Osteocyte (in vitro differentiated cells): Measurements from ENCODE around the gene SUN3. TPM values are rescaled to one million over a fixed set of nuclear protein-coding genes. Genes with fewer than 3 reads are reported as not detected.
A peak's percentile ranks its signal among the peaks of the same experiment; 100 is the strongest.

Experiments
- DNase-seq: peaks from one replicate; pipeline ENCODE4 v3.0.0; 2021; ENCODE audit warnings: mixed read lengths; ENCODE audit not compliant: unreplicated experiment; ENCODE audit errors: extremely low spot score
- H3K27ac Mint-ChIP-seq: one replicate; pipeline ENCODE4 v1.8.0; 2021; ENCODE audit warnings: mild to moderate bottlenecking, mixed read lengths; ENCODE audit not compliant: unreplicated experiment
- H3K27me3 Mint-ChIP-seq: one replicate; pipeline ENCODE4 v1.8.0; 2021; ENCODE audit warnings: mixed read lengths; ENCODE audit not compliant: unreplicated experiment
- H3K36me3 Mint-ChIP-seq: one replicate; pipeline ENCODE4 v1.8.0; 2021; ENCODE audit warnings: mixed read lengths; ENCODE audit not compliant: unreplicated experiment
- H3K4me1 Mint-ChIP-seq: one replicate; pipeline ENCODE4 v1.8.0; 2021; ENCODE audit warnings: mixed read lengths; ENCODE audit not compliant: unreplicated experiment
- H3K4me3 Mint-ChIP-seq: one replicate; pipeline ENCODE4 v1.8.0; 2021; ENCODE audit warnings: mild to moderate bottlenecking, moderate library complexity, mixed read lengths; ENCODE audit not compliant: unreplicated experiment
- H3K9me3 Mint-ChIP-seq: one replicate; pipeline ENCODE4 v1.8.0; 2021; ENCODE audit warnings: mixed read lengths; ENCODE audit not compliant: unreplicated experiment
- CTCF ChIP-seq: fragments of 200-600 bp; sonication (generic); IDR thresholded peaks from 2 replicates; pipeline ENCODE4 v1.5.0; 2021; ENCODE audit warnings: antibody characterized with exemption, mild to moderate bottlenecking, moderate library complexity
- total RNA-seq: library from RNA; stranded (reverse); gene quantifications from 2 replicates; pipeline ENCODE4 v1.2.1, GENCODE V29; 2021

The SUN3 gene
- total RNA-seq, 1 donor from 2014 or later, result not detected

- Mint-ChIP-seq H3K27me3 (no peaks in the 10 kb centered on the region), H3K36me3 (no peaks in the 10 kb centered on the region), H3K4me3 (no peak within 1 kb of the TSS), H3K9me3 (no peaks in the 10 kb centered on the region), H3K4me1 (peaks cover 20% of the 10 kb centered on the region), H3K27ac (no peak within 1 kb of the TSS)
- no peak for TF ChIP-seq CTCF
- peak; percentile 54 for DNase-seq
Measured at GRCh38 chr7:47948141-47948790, 80.6 kb downstream of the SUN3 start, which contains the start of gene PKD1L1. Gene PKD1L1 (minus strand): TSS chr7:47948466. CDS start chr7:47948440, 26 bp downstream.

GRCh38 chr7:47947355-47947749, 81.6 kb downstream of the SUN3 start:
- H3K27ac Mint-ChIP-seq, result no peak overlapping the region

GRCh38 chr7:47946581-47947354, 82.1 kb downstream of the SUN3 start:
- DNase-seq, result no peak
- no peaks in the 10 kb centered on the region for H3K9me3 Mint-ChIP-seq
- peaks cover 27% of the 10 kb centered on the region for H3K4me1 Mint-ChIP-seq
- no peak for TF ChIP-seq CTCF
- no peaks in the 10 kb centered on the region for H3K27me3 Mint-ChIP-seq
- H3K4me3 Mint-ChIP-seq, result no peak overlapping the region
- no peaks in the 10 kb centered on the region for H3K36me3 Mint-ChIP-seq
- H3K27ac Mint-ChIP-seq, result no peak overlapping the region

More at GRCh38 chr7:47947355-47947749, 81.6 kb downstream of the SUN3 start:
- no peaks in the 10 kb centered on the region for H3K36me3 Mint-ChIP-seq
- no peak for TF ChIP-seq CTCF
- H3K9me3 Mint-ChIP-seq, result no peaks in the 10 kb centered on the region
- no peaks in the 10 kb centered on the region for H3K27me3 Mint-ChIP-seq
- peak; percentile 57 for DNase-seq
- peaks cover 23% of the 10 kb centered on the region for H3K4me1 Mint-ChIP-seq
- H3K4me3 Mint-ChIP-seq, result no peak overlapping the region

- Mint-ChIP-seq H3K9me3 (no peaks in the 10 kb centered on the region), H3K27ac (no peak overlapping the region), H3K27me3 (no peaks in the 10 kb centered on the region), H3K36me3 (no peaks in the 10 kb centered on the region), H3K4me3 (no peak overlapping the region), H3K4me1 (peaks cover 40% of the 10 kb centered on the region)
- peak; percentile 86 for TF ChIP-seq CTCF
- peak; percentile 86 for DNase-seq
Measured at GRCh38 chr7:47945261-47946015, 83.5 kb downstream of the SUN3 start.
